ENCODE data around the gene MTHFSD.

MTHFSD gene

DNA sequence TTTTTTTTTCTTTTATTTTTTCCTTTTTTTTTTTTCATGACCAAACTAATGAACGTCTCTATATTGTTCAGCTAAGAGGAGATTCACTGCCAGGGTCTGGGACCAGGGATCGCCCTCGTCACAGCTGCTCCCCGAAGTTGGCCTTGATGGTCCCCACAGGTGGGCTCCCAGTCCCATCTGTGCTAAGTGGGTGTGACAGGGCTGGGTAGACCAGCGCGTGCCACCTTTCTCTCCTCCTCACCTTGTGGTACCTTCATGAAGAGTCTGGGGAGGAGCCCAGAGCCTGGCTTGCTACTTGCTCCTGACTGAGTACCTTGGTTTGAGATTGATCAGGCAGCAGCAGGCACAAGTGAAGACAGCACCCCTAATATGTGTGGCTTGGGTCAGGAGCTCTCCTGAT is 51.2 kb downstream of the MTHFSD start:
- TF ChIP-seq, protein P1, sequence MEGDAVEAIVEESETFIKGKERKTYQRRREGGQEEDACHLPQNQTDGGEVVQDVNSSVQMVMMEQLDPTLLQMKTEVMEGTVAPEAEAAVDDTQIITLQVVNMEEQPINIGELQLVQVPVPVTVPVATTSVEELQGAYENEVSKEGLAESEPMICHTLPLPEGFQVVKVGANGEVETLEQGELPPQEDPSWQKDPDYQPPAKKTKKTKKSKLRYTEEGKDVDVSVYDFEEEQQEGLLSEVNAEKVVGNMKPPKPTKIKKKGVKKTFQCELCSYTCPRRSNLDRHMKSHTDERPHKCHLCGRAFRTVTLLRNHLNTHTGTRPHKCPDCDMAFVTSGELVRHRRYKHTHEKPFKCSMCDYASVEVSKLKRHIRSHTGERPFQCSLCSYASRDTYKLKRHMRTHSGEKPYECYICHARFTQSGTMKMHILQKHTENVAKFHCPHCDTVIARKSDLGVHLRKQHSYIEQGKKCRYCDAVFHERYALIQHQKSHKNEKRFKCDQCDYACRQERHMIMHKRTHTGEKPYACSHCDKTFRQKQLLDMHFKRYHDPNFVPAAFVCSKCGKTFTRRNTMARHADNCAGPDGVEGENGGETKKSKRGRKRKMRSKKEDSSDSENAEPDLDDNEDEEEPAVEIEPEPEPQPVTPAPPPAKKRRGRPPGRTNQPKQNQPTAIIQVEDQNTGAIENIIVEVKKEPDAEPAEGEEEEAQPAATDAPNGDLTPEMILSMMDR (conservative IDR thresholded peaks at IDR 0.05; ENCODE audit: low read depth, low read length) = no peak
- no peak for DNase-seq (ENCODE audit: low read depth)
- no peak overlapping the region for H3K4me3 ChIP-seq (ENCODE audit: low read depth, low read length)

- DNase-seq (ENCODE audit: low read depth) = peak; percentile 35
- TF ChIP-seq, protein P1 (conservative IDR thresholded peaks at IDR 0.05; ENCODE audit: low read depth, low read length) = no peak
- no peak overlapping the region for H3K4me3 ChIP-seq (ENCODE audit: low read depth, low read length)
Measured at GRCh38 chr16:86502856-86503748, 51.9 kb downstream of the MTHFSD start.

GRCh38 chr16:86501989-86502855 is 52.8 kb downstream of the MTHFSD start:
- TF ChIP-seq, protein P1 (conservative IDR thresholded peaks at IDR 0.05; ENCODE audit: low read depth, low read length) = no peak
- DNase-seq (ENCODE audit: low read depth) = no peak

GRCh38 chr16:86500708-86501510 is 54.1 kb downstream of the MTHFSD start:
- no peak for DNase-seq (ENCODE audit: low read depth)
- TF ChIP-seq, protein P1 (conservative IDR thresholded peaks at IDR 0.05; ENCODE audit: low read depth, low read length) = no peak
- H3K4me3 ChIP-seq (ENCODE audit: low read depth, low read length) = no peak overlapping the region

More at GRCh38 chr16:86501989-86502855, 52.8 kb downstream of the MTHFSD start:
- H3K4me3 ChIP-seq (ENCODE audit: low read depth, low read length) = no peak overlapping the region

- H3K4me3 ChIP-seq (ENCODE audit: low read depth, low read length) = no peak overlapping the region
- DNase-seq (ENCODE audit: low read depth) = no peak
- TF ChIP-seq, protein P1 (conservative IDR thresholded peaks at IDR 0.05; ENCODE audit: low read depth, low read length) = no peak
Measured at GRCh38 chr16:86499889-86500707, 54.9 kb downstream of the MTHFSD start.

DNA sequence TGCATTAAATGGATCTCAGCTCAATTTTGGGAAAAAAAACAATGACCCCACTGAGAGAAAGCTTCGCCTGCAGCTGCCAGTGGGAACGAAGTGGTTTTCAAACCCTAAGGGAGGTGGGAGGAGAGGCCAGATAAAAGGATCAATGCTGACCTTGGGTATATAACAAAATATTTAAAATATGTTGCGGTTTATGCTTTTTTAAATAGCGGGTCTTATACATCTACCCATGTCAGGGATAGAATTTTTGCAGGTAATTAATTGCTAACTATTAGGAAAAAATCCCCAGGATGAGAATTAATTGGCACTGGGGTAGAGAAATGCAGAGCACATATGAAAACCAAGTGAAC is 55.6 kb downstream of the MTHFSD start:
- DNase-seq (ENCODE audit: low read depth) = no peak
- no peak overlapping the region for H3K4me3 ChIP-seq (ENCODE audit: low read depth, low read length)
- TF ChIP-seq, protein P1 (conservative IDR thresholded peaks at IDR 0.05; ENCODE audit: low read depth, low read length) = no peak

Measured in choroid plexus epithelial cell (primary cell).